Endothelial cell of umbilical vein (primary cell): Measurements from ENCODE around the gene MEGF10. TPM values are rescaled to one million over a fixed set of nuclear protein-coding genes. Genes with fewer than 3 reads are reported as not detected.

Source experiments
- BruUV-seq: library from RNA; stranded (reverse); fragments of 400-500 nt; replicated peaks from 2 replicates; lab custom pipeline; 2021; lab: Mats Ljungman, UMichigan
- CTCF ChIA-PET: fragments of 300-600, 350-600 bp; sonication (Branson Sonifier 250); formaldehyde crosslinking; loops from one replicate; lab custom pipeline; 2021; ENCODE audit warnings: antibody characterized with exemption, inconsistent platforms; lab: Charles Lee
- POLR2A ChIA-PET: fragments of 300-600, 350-600 bp; sonication (Branson Sonifier 250); formaldehyde crosslinking; loops from one replicate; lab custom pipeline; 2021; ENCODE audit warnings: antibody characterized with exemption, inconsistent platforms; lab: Charles Lee
- DNase-seq: peaks from one replicate; pipeline ENCODE4 v3.0.0-alpha.2; 2011; ENCODE audit warnings: low read depth, low spot score
- FAIRE-seq: peaks from 2 replicates; lab custom pipeline; 2011; peaks lifted over from hg19 to GRCh38; lab: Jason Lieb, UNC
- H2AFZ ChIP-seq: 2 replicates; pipeline ENCODE4 v1.6.0; 2012; ENCODE audit warnings: low read depth, low read length, control low read depth, inconsistent platforms
- H3K27ac ChIP-seq: 2 replicates; pipeline ENCODE4 v1.5.1; 2011; ENCODE audit warnings: low read depth, mild to moderate bottlenecking, control low read depth, low read length, moderate library complexity; ENCODE audit not compliant: insufficient read depth
- H3K27me3 ChIP-seq, 2 experiments: 2 replicates each; pipeline versions ENCODE4 v1.6.0 to v1.6.1; 2011; ENCODE audit warnings: low read length in 2 of 2, mixed read lengths in 1 of 2; ENCODE audit not compliant: control insufficient read depth in 2 of 2, insufficient read depth in 2 of 2
- H3K36me3 ChIP-seq, 2 experiments: 2 replicates in 1 of 2; 3 replicates in 1 of 2; pipeline ENCODE4 v1.5.1; 2011; ENCODE audit warnings: low read length in 2 of 2, mild to moderate bottlenecking in 1 of 2, moderate library complexity in 1 of 2; ENCODE audit not compliant: control insufficient read depth in 2 of 2, insufficient read depth in 2 of 2; ENCODE audit errors: extremely low read depth in 1 of 2
- H3K4me1 ChIP-seq: 3 replicates; pipeline ENCODE4 v1.5.1; 2011; ENCODE audit warnings: mild to moderate bottlenecking, low read length; ENCODE audit not compliant: control insufficient read depth, insufficient read depth; ENCODE audit errors: extremely low read depth
- H3K4me2 ChIP-seq: 2 replicates; pipeline ENCODE4 v1.6.1; 2011; ENCODE audit warnings: low read length, control low read depth, mixed read lengths; ENCODE audit not compliant: insufficient read depth
- H3K4me3 ChIP-seq, 3 experiments: fragments of 200-600 bp in 1 of 3; sonication (generic), shearing (Covaris generic) in 1 of 3; replicated peaks in 1 of 3; 2 replicates each; pipeline ENCODE4 v1.5.1; 2011 to 2016; ENCODE audit warnings: control low read depth in 3 of 3, low read length in 3 of 3, mild to moderate bottlenecking in 2 of 3, inconsistent platforms in 1 of 3, low read depth in 1 of 3, moderate library complexity in 1 of 3; ENCODE audit not compliant: insufficient read depth in 1 of 3
- H3K79me2 ChIP-seq: 2 replicates; pipeline ENCODE4 v1.6.0; 2012; ENCODE audit warnings: low read length, inconsistent platforms; ENCODE audit not compliant: control insufficient read depth, insufficient read depth
- H3K9ac ChIP-seq: replicated peaks from 2 replicates; pipeline ENCODE3; 2011; ENCODE audit warnings: low read length, control low read depth; ENCODE audit not compliant: insufficient read depth; ENCODE audit errors: extremely low read depth
- H3K9me1 ChIP-seq: replicated peaks from 3 replicates; pipeline ENCODE4 v1.6.0; 2011; ENCODE audit warnings: mild to moderate bottlenecking, low read length; ENCODE audit not compliant: control insufficient read depth, insufficient read depth; ENCODE audit errors: extremely low read depth
- H3K9me3 ChIP-seq: replicated peaks from 2 replicates; pipeline ENCODE4 v1.5.1; 2012; ENCODE audit warnings: low read length, inconsistent platforms; ENCODE audit not compliant: control insufficient read depth, insufficient read depth
- H4K20me1 ChIP-seq: replicated peaks from 2 replicates; pipeline ENCODE3; 2011; ENCODE audit warnings: mild to moderate bottlenecking, low read length; ENCODE audit not compliant: control insufficient read depth, insufficient read depth; ENCODE audit errors: extremely low read depth
- CTCF ChIP-seq, 2 donors: IDR thresholded peaks; 1 replicate in 1 of 2; 2 replicates in 1 of 2; pipeline ENCODE4 v1.5.1; 2011; ENCODE audit warnings: low read length in 2 of 2, mild to moderate bottlenecking in 2 of 2, moderate library complexity in 2 of 2, control low read depth in 1 of 2, inconsistent platforms in 1 of 2, low read depth in 1 of 2; ENCODE audit not compliant: insufficient read depth in 1 of 2; ENCODE audit errors: extremely low read depth in 1 of 2
- EZH2 ChIP-seq: IDR thresholded peaks from 2 replicates; pipeline ENCODE4 v1.6.1; 2012; ENCODE audit warnings: borderline replicate concordance, low read depth, mild to moderate bottlenecking, moderate library complexity, low read length, inconsistent platforms; ENCODE audit not compliant: severe bottlenecking
- FOS ChIP-seq: IDR thresholded peaks from 2 replicates; pipeline ENCODE4 v1.6.1; 2011; ENCODE audit warnings: mild to moderate bottlenecking, low read length, moderate library complexity, borderline replicate concordance; ENCODE audit not compliant: insufficient read depth
- GATA2 ChIP-seq: IDR thresholded peaks from 2 replicates; pipeline ENCODE4 v1.7.0; 2011; ENCODE audit warnings: low read depth, mild to moderate bottlenecking, moderate library complexity, mixed read lengths, low read length; ENCODE audit not compliant: insufficient read length, insufficient read depth
- JUN ChIP-seq: IDR thresholded peaks from 2 replicates; pipeline ENCODE4 v1.6.1; 2011; ENCODE audit warnings: borderline replicate concordance, low read depth; ENCODE audit not compliant: insufficient read length, insufficient read depth
- MAX ChIP-seq: IDR thresholded peaks from 2 replicates; pipeline ENCODE4 v1.6.1; 2011; ENCODE audit not compliant: insufficient read depth, insufficient read length
- MYC ChIP-seq: IDR thresholded peaks from one replicate; pipeline ENCODE4 v1.6.1; 2011; ENCODE audit warnings: mild to moderate bottlenecking, low read depth, low read length
- POLR2A ChIP-seq: IDR thresholded peaks from 2 replicates; pipeline ENCODE4 v1.6.1; 2012; ENCODE audit warnings: low read depth, mild to moderate bottlenecking, control low read depth, low read length
- POLR2AphosphoS5 ChIP-seq: IDR thresholded peaks from 2 replicates; pipeline ENCODE4 v1.6.1; 2012; ENCODE audit warnings: low read depth, mild to moderate bottlenecking, control low read depth, low read length, moderate library complexity; ENCODE audit not compliant: insufficient read depth
- dilution Hi-C: fragments of 300-500 bp; cut with MboI; formaldehyde crosslinking; loops from one replicate; pipeline ENCODE4 v1.15.0; 2019; ENCODE audit warnings: low sequenced_read_pairs; ENCODE audit not compliant: extremely low pct_ligation_motif_present
- intact Hi-C: fragments of 100-400 bp; cut with micrococcal nuclease; formaldehyde crosslinking; loops from one replicate; pipeline ENCODE4 v1.10.0; 2022
- polyA plus RNA-seq, 4 experiments: library from polyadenylated mRNA; depleted of rRNA in 3 of 4; stranded (reverse) in 3 of 4; unstranded in 1 of 4; fragments of >200 nt; gene quantifications; 2 replicates each; pipeline versions ENCODE4 v1.2.1 to v1.2.3, GENCODE V29; 2011 to 2012; ENCODE audit warnings: missing spikeins in 1 of 4
- total RNA-seq: library from RNA; stranded (reverse); gene quantifications from 2 replicates; pipeline ENCODE4 v1.2.3, GENCODE V29; 2021

The MEGF10 gene
- total and polyA plus RNA-seq, 2 donors (not counting 3 experiments of a cell fraction or from before 2014, with no cell fraction given) = 0.30 to 1.00 TPM

GRCh38 chr5:127472700-127473099, 182.1 kb downstream of the MEGF10 start:
- dilution Hi-C loops (no loop called here), intact Hi-C loops (no loop called here)
- H3K36me3 ChIP-seq = no peaks in the 10 kb centered on the region
- H3K9ac ChIP-seq = no peak overlapping the region
- no peak for TF ChIP-seq MAX
- no peak for TF ChIP-seq JUN
- no peak for TF ChIP-seq FOS
- TF ChIP-seq EZH2 = no peak
- TF ChIP-seq GATA2 = no peak
- TF ChIP-seq CTCF (IDR thresholded peaks at IDR 0.05; ENCODE audit: extremely low read depth in 1 of 2, insufficient read depth in 1 of 2, low read depth in 1 of 2, low read length in 2 of 2) = no peak
- no peak for TF ChIP-seq MYC
- no peak for TF ChIP-seq POLR2A
- TF ChIP-seq POLR2AphosphoS5 = no peak
- no peaks in the 10 kb centered on the region for H3K9me1 ChIP-seq
- DNase-seq (no peak), FAIRE-seq (no peak)
- BruUV-seq = no TSS peak
- CTCF ChIA-PET = interaction anchor here (1.4 to 3.4 kb wide), 2 partner anchors 15 to 20 kb away, joined by 6 to 20 read pairs; no protein-coding TSS in a partner anchor
- H3K27ac ChIP-seq = no peak overlapping the region
- no peak overlapping the region for H3K4me2 ChIP-seq
- no peak overlapping the region for H3K4me3 ChIP-seq
- no peaks in the 10 kb centered on the region for H3K27me3 ChIP-seq
- no peaks in the 10 kb centered on the region for H3K4me1 ChIP-seq
- no peaks in the 10 kb centered on the region for H3K79me2 ChIP-seq
- POLR2A ChIA-PET = no interaction called here
- no peaks in the 10 kb centered on the region for H3K9me3 ChIP-seq
- no peak overlapping the region for H2AFZ ChIP-seq
- H4K20me1 ChIP-seq = no peaks in the 10 kb centered on the region
